ENCODE data around the gene VAV3. TPM values are rescaled to one million over a fixed set of nuclear protein-coding genes. Genes with fewer than 3 reads are reported as not detected.

The VAV3 gene
- total and polyA plus RNA-seq, 10 of the 15 experiments (the other 5 are each of a cell fraction or from before 2014, with no cell fraction given) = 0.84 to 5.5 (median 3.4) TPM

- TF ChIP-seq, protein P1, sequence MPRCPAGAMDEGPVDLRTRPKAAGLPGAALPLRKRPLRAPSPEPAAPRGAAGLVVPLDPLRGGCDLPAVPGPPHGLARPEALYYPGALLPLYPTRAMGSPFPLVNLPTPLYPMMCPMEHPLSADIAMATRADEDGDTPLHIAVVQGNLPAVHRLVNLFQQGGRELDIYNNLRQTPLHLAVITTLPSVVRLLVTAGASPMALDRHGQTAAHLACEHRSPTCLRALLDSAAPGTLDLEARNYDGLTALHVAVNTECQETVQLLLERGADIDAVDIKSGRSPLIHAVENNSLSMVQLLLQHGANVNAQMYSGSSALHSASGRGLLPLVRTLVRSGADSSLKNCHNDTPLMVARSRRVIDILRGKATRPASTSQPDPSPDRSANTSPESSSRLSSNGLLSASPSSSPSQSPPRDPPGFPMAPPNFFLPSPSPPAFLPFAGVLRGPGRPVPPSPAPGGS (IDR thresholded peaks at IDR 0.05; ENCODE audit: borderline replicate concordance, insufficient read depth, low read depth, low read length, poor library complexity, severe bottlenecking) = no peak
- TF ChIP-seq PAX5 (IDR thresholded peaks at IDR 0.05; ENCODE audit: borderline replicate concordance, low read depth, low read length) (peak; percentile 79), ZBED1 (IDR thresholded peaks at IDR 0.05; ENCODE audit: borderline replicate concordance) (peak; percentile 73; the same call in 1 of the 2 replicates), RAD51 (IDR thresholded peaks at IDR 0.05) (peak; percentile 87), STAT3 (IDR thresholded peaks at IDR 0.05; ENCODE audit: low read depth, low read length) (no peak), IRF4 (IDR thresholded peaks at IDR 0.05; ENCODE audit: low read depth, low read length) (0 out of 2 replicates have a peak, but pooled peaks have one; percentile 33), MXI1 (IDR thresholded peaks at IDR 0.05; ENCODE audit: low read depth, low read length) (peak; percentile 72), MYB (IDR thresholded peaks at IDR 0.05; ENCODE audit: borderline replicate concordance, low read depth, low read length) (no peak; the same call in 1 of the 2 replicates), RCOR1 (conservative IDR thresholded peaks at IDR 0.05; ENCODE audit: low read depth, low read length) (0 out of 2 replicates have a peak, but pooled peaks have one; percentile 28), E2F4 (IDR thresholded peaks at IDR 0.05; ENCODE audit: low read depth, low read length) (no peak), SMARCA5 (IDR thresholded peaks at IDR 0.05) (peak; percentile 81; the same call in 1 of the 2 replicates), SPI1 (IDR thresholded peaks at IDR 0.05; ENCODE audit: borderline replicate concordance, insufficient read depth, low read depth, low read length) (no peak), STAT1 (conservative IDR thresholded peaks at IDR 0.05) (no peak), ZZZ3 (IDR thresholded peaks at IDR 0.05; ENCODE audit: control insufficient read depth, insufficient read length, low read depth) (no peak), ETV6 (conservative IDR thresholded peaks at IDR 0.05 in 1 of 2, IDR thresholded peaks at IDR 0.05 in 1 of 2; ENCODE audit: borderline replicate concordance in 1 of 2, low read depth in 1 of 2) (peak in 1 of 2 experiments; percentile 63; a peak in 2 of 4 replicates), LARP7 (IDR thresholded peaks at IDR 0.05) (no peak), GABPA (IDR thresholded peaks at IDR 0.05; ENCODE audit: low read depth) (no peak), CEBPB (IDR thresholded peaks at IDR 0.05; ENCODE audit: borderline replicate concordance in 1 of 2, low read depth in 2 of 2, low read length in 2 of 2) (no peak), ZNF217 (IDR thresholded peaks at IDR 0.05) (no peak), BCLAF1 (IDR thresholded peaks at IDR 0.05) (no peak), NFYB (IDR thresholded peaks at IDR 0.05; ENCODE audit: insufficient read depth, low read depth, low read length) (no peak)
- TF ChIP-seq, protein P2, sequence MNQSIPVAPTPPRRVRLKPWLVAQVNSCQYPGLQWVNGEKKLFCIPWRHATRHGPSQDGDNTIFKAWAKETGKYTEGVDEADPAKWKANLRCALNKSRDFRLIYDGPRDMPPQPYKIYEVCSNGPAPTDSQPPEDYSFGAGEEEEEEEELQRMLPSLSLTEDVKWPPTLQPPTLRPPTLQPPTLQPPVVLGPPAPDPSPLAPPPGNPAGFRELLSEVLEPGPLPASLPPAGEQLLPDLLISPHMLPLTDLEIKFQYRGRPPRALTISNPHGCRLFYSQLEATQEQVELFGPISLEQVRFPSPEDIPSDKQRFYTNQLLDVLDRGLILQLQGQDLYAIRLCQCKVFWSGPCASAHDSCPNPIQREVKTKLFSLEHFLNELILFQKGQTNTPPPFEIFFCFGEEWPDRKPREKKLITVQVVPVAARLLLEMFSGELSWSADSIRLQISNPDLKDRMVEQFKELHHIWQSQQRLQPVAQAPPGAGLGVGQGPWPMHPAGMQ (IDR thresholded peaks at IDR 0.05; ENCODE audit: borderline replicate concordance) = no peak
Observed at GRCh38 chr1:107776900-107777663, 187.9 kb downstream of the VAV3 start (continued).

Data from GM12878 (cell line).